Hepatocyte (in vitro differentiated cells): ENCODE data around the gene IFNA6.

Source experiments
- EZH2 ChIP-seq: fragments of 200-600 bp; sonication (generic); IDR thresholded peaks from 2 replicates; pipeline ENCODE4 v1.6.1; 2016; ENCODE audit warnings: antibody characterized with exemption, mild to moderate bottlenecking, borderline replicate concordance
- TF ChIP-seq, protein P1 (sequence below): fragments of 200-600 bp; sonication (generic); IDR thresholded peaks from 2 replicates; pipeline ENCODE4 v1.5.1; 2016; ENCODE audit warnings: antibody characterized with exemption, mild to moderate bottlenecking; ENCODE audit not compliant: poor library complexity

DNA sequence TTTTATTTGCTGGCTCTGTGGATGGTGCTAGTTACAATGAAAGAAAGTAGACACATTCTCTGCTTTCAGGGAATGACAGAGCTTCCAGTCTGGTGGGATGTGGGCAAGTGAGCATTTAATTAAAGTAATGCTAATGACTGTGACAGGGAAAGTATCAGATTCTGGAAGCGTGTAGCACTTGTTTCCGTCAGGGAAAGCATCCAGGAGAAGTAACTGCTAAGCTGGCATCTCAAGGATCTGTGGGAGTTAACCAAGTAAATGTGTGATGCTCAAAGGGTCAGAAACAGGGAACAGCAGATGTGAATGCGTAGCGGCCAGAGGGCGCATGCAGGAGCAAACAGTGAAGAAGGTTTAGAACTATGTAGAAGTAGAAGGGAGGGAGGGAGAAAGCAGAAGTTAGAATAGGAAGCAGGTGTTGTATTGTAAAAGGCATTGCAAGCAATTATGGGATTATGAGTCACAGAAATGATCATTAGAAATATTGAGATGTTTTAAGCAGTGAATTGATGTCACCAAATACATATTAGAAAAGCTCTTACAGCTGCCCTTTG lies 27.7 kb downstream of the IFNA6 start:
- no peak for TF ChIP-seq EZH2
- TF ChIP-seq, protein P1, sequence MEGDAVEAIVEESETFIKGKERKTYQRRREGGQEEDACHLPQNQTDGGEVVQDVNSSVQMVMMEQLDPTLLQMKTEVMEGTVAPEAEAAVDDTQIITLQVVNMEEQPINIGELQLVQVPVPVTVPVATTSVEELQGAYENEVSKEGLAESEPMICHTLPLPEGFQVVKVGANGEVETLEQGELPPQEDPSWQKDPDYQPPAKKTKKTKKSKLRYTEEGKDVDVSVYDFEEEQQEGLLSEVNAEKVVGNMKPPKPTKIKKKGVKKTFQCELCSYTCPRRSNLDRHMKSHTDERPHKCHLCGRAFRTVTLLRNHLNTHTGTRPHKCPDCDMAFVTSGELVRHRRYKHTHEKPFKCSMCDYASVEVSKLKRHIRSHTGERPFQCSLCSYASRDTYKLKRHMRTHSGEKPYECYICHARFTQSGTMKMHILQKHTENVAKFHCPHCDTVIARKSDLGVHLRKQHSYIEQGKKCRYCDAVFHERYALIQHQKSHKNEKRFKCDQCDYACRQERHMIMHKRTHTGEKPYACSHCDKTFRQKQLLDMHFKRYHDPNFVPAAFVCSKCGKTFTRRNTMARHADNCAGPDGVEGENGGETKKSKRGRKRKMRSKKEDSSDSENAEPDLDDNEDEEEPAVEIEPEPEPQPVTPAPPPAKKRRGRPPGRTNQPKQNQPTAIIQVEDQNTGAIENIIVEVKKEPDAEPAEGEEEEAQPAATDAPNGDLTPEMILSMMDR, result no peak
